AG09309 (cell line): ENCODE measurements around the gene NCAM1.

ENCODE experiments used
- DNase-seq: peaks from one replicate; pipeline ENCODE4 v3.0.0-alpha.2; 2010; ENCODE audit warnings: low read depth
- H3K4me3 ChIP-seq: 2 replicates; pipeline ENCODE4 v1.5.1; 2011; ENCODE audit warnings: mild to moderate bottlenecking, low read depth, low read length, moderate library complexity; ENCODE audit not compliant: control insufficient read depth
- CTCF ChIP-seq: IDR thresholded peaks from 2 replicates; pipeline ENCODE4 v1.5.1; 2011; ENCODE audit warnings: mild to moderate bottlenecking, low read depth, low read length, inconsistent platforms; ENCODE audit not compliant: insufficient read depth, control insufficient read depth; ENCODE audit errors: missing control alignments

Gene NCAM1

GRCh38 chr11:113163291-113164030 is 202.2 kb downstream of the NCAM1 start:
- H3K4me3 ChIP-seq: no peak overlapping the region
- DNase-seq: no peak
- TF ChIP-seq CTCF: no peak

- no peak for TF ChIP-seq CTCF
- DNase-seq: no peak
- no peak overlapping the region for H3K4me3 ChIP-seq
These were observed 205.1 kb downstream of the NCAM1 start for GRCh38 chr11:113166280-113166679.

DNA sequence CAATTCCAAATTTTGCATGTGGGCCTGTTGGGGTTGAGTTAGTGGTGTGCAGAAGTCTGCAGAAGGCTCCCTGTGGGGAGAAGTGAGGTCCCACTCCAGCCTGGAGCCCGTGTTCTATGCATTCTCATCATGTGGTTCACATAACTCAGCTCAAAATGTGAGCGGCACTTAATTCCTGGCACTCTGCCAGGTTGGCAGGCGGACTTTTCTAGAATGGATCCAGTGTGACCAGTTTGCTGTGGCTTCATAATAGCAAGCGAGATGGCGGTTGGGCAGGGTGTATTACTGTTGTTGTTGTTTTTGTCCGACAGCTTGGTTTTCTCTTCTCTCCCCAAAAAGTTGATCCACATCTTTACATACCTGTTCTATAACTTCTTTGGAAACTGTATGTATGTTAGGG is 206.4 kb downstream of the NCAM1 start:
- H3K4me3 ChIP-seq: no peak overlapping the region
- no peak for TF ChIP-seq CTCF
- no peak for DNase-seq

GRCh38 chr11:113168354-113169342 is 207.4 kb downstream of the NCAM1 start:
- no peak overlapping the region for H3K4me3 ChIP-seq
- no peak for TF ChIP-seq CTCF
- no peak for DNase-seq

DNA sequence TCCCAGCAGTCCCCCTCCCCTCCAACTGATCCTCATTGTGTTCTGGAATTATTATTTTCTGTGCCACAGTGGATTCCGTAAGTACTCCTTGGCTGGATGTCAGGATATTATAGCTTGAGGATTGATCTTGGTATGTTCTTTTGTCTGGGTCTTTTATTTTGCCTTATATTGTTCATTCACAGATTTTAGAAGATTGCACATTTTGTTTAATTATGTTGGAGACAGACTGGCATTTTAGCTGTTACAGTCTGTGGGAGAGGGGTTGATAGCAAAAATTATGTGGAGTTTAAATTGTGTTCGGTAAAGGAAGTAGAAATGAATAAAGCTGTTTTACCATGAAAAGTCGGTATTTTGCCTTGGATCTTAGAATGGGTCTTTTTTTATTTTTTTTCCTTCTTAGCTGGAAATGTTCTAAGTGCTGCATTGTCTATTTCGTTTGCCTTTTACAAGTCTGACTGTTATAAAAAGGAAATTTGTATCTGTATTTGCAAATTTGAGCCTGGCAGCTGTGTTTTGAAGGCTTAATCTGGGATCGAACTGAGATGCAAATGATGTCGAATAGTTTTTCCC is 211.2 kb downstream of the NCAM1 start:
- H3K4me3 ChIP-seq: no peak overlapping the region
- no peak for DNase-seq
- TF ChIP-seq CTCF: no peak

DNA sequence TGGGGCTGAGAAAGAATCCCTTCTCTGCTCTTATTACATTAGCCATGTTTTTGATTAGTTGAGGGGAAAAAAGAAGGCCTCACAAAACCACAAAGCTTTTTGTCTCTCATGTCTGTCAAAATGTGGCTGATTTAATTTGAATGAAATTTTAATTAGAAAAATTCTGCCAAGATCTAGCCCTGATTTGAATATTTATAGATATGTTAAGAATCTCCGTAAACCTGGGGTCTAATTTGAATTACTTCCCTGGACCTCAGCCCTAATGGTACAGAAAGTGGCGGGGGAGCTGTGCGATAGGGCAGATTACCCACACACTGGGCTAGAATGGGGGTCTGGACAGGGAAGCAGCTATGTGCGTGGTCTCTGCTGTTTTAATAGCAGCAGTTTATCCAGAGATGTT is 211.9 kb downstream of the NCAM1 start:
- no peak for TF ChIP-seq CTCF
- DNase-seq: no peak
- no peak overlapping the region for H3K4me3 ChIP-seq
